Bronchial epithelial cell (primary cell): ENCODE data around the gene WAPL. TPM values are rescaled to one million over a fixed set of nuclear protein-coding genes. Genes with fewer than 3 reads are reported as not detected.

Source experiments
- DNase-seq: peaks from one replicate; pipeline ENCODE4 v3.0.0-alpha.2; 2010; ENCODE audit warnings: low read depth
- FAIRE-seq: peaks from 2 replicates; lab custom pipeline; 2011; peaks lifted over from hg19 to GRCh38; lab: Jason Lieb, UNC
- H3K27me3 ChIP-seq: 2 replicates; pipeline ENCODE4 v1.5.1; 2011; ENCODE audit warnings: low read length; ENCODE audit not compliant: control insufficient read depth, insufficient read depth
- H3K36me3 ChIP-seq: 2 replicates; pipeline ENCODE4 v1.5.1; 2011; ENCODE audit warnings: low read length; ENCODE audit not compliant: control insufficient read depth, insufficient read depth
- H3K4me3 ChIP-seq: 2 replicates; pipeline ENCODE4 v1.5.1; 2011; ENCODE audit warnings: mild to moderate bottlenecking, low read depth, low read length, control low read depth
- CTCF ChIP-seq: IDR thresholded peaks from 2 replicates; pipeline ENCODE4 v1.5.1; 2011; ENCODE audit warnings: mild to moderate bottlenecking, moderate library complexity, low read length, control low read depth, inconsistent platforms; ENCODE audit not compliant: insufficient read depth, severe bottlenecking
- total RNA-seq: library from RNA; depleted of rRNA; stranded (reverse); fragments of >200 nt; gene quantifications from 2 replicates; pipeline ENCODE4 v1.2.1, GENCODE V29; 2014

Gene WAPL
- total RNA-seq, 1 donor from 2014 or later: 41.9 TPM

DNA sequence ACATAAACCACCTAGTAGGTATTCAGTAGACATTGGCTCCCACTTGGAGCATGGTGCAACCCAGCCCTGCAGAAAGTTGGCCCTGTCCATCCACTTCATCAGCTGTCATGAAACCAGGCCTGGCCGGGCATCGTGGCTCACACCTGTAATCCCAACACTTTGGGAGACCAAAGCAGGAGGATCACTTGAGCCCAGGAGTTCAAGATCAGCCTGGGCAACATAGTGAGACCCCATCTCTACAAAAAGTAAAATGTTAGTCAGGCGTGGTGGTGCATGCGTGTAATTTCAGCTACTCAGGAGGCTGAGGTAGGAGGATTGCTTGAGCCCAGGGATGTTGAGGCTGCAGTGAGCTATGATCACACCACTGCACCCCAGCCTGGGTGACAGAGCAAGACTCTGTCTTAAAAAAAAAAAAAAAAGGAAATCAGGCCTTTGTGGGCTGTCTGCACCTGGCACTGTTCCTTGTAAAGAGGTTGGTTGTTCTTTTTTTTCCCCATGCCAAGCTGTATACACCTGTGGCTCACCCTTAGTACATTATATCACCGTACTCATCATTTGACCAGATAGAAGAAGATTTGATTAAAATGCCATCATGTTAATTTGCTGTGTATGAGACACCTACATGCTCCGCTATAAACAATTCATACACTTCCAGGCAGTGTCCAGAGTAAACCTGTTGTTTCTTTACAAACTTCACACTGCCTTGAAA lies 109.6 kb downstream of the WAPL start:
- H3K36me3 ChIP-seq: no peaks in the 10 kb centered on the region
- TF ChIP-seq CTCF: no peak
- H3K27me3 ChIP-seq: no peaks in the 10 kb centered on the region
- FAIRE-seq (no peak), DNase-seq (no peak)
- H3K4me3 ChIP-seq: no peak overlapping the region

DNA sequence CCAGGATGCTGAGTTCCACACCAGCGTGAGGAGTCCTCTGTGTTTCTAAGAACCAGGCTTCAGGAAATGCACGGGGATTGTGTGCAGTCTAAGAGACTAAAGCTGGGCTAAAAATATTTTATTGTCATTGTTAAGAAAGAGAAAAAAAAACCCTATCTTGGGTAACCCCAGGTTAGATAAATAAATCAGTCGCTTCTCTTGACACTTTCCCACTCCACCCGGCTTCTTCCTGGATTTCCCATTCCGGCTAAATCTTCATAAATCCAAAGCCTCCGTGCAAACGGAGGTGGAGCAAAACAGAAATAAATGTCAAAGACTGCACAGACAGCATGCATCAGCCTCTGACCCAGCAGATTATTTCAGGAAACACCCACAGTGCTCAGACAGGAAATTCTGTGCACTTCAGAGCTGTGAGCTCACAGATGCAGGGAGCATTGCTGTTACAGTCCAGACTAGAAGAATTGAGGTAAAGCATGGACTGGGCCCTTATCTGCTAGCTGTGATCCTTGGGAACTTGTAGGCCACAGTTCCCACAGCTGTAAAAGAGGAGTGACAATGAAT lies 110.2 kb downstream of the WAPL start:
- TF ChIP-seq CTCF: no peak
- Histone ChIP-seq H3K36me3 (no peaks in the 10 kb centered on the region), H3K4me3 (no peak overlapping the region), H3K27me3 (no peaks in the 10 kb centered on the region)
- no peak for FAIRE-seq
- DNase-seq: no peak

GRCh38 chr10:86410542-86411124 lies 111.0 kb downstream of the WAPL start:
- FAIRE-seq: peak; percentile 86
- Histone ChIP-seq H3K4me3 (no peak overlapping the region), H3K36me3 (no peaks in the 10 kb centered on the region), H3K27me3 (no peaks in the 10 kb centered on the region)
- DNase-seq: peak; percentile 44
- TF ChIP-seq CTCF: no peak

DNA sequence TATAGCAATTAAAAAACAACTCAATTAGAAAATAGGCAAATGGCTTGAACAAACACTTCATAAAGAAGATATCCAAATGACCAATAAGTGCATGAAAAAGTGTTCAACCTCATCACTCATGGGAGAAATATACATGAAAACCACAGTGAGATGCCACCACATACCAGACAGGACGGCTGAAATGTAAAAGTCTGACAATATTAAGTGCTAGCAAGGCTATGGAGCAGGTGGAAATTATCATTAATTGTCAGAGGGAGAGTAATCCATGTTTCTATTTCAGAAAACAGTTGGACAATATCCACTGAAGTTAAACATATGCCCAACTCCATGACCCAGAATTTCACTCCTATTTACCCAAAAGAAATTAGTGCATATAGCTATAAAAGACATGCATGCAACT lies 112.4 kb downstream of the WAPL start:
- Histone ChIP-seq H3K36me3 (no peaks in the 10 kb centered on the region), H3K27me3 (no peaks in the 10 kb centered on the region), H3K4me3 (no peak overlapping the region)
- FAIRE-seq (no peak), DNase-seq (no peak)
- TF ChIP-seq CTCF: no peak

GRCh38 chr10:86403183-86403797 lies 118.3 kb downstream of the WAPL start:
- Histone ChIP-seq H3K4me3 (no peak overlapping the region), H3K27me3 (no peaks in the 10 kb centered on the region), H3K36me3 (no peaks in the 10 kb centered on the region)
- DNase-seq (no peak), FAIRE-seq (no peak)
- TF ChIP-seq CTCF: no peak
